Duodenal mucosa (tissue), 2 donors: Measurements from ENCODE around the gene MTREX.

ENCODE experiments used
- H3K27ac ChIP-seq: one replicate; pipeline ENCODE4 v1.7.0; 2013; ENCODE audit warnings: low read depth, low read length
- H3K27me3 ChIP-seq, 2 donors: one replicate each; pipeline ENCODE4 v1.7.0; 2013; ENCODE audit warnings: low read length in 2 of 2, control low read depth in 1 of 2; ENCODE audit not compliant: insufficient read depth in 2 of 2, control insufficient read depth in 1 of 2
- H3K36me3 ChIP-seq, 2 donors: one replicate each; pipeline ENCODE4 v1.7.0; 2013; ENCODE audit warnings: low read length in 2 of 2, control low read depth in 1 of 2; ENCODE audit not compliant: insufficient read depth in 2 of 2, control insufficient read depth in 1 of 2
- H3K4me1 ChIP-seq, 2 donors: one replicate each; pipeline ENCODE4 v1.7.0; 2013; ENCODE audit warnings: low read length in 2 of 2, control low read depth in 1 of 2; ENCODE audit not compliant: insufficient read depth in 2 of 2, control insufficient read depth in 1 of 2
- H3K4me3 ChIP-seq, 2 donors: one replicate each; pipeline ENCODE4 v1.7.0; 2013; ENCODE audit warnings: low read length in 2 of 2, low read depth in 1 of 2
- H3K9ac ChIP-seq, 2 donors: one replicate each; pipeline ENCODE4 v1.7.0; 2013; ENCODE audit warnings: low read length in 2 of 2, low read depth in 1 of 2
- H3K9me3 ChIP-seq, 2 donors: one replicate each; pipeline ENCODE4 v1.7.0; 2013; ENCODE audit warnings: low read length in 2 of 2, control low read depth in 1 of 2; ENCODE audit not compliant: control insufficient read depth in 1 of 2

The MTREX gene

DNA sequence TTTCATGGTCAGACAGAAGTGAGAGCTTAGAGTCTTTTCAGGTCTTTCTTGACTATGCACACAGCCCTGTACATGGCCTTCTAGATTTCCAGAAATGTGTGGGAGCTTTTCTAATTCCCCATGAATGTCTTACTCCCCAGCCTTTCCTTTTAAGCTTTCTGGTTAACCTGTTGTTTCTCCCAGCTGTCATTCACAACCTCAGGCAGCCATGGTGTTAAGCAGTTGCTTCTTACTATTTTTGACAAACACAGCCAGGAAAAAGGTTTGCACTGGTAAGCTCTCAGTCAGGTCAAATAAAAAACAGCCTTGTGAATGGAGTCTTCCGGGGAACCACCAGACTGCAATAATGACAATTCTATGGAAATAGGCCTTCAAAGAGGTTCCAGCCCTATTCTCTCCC is 84.9 kb downstream of the MTREX start:
- H3K4me1 ChIP-seq: peaks cover 11 to 30% of the 10 kb centered on the region in 2 donors
- no peaks in the 10 kb centered on the region for H3K27me3 ChIP-seq
- peaks cover 0 to 4% of the 10 kb centered on the region in 2 donors for H3K9me3 ChIP-seq
- H3K4me3 ChIP-seq: peak overlapping the region in 1 of 2 donors; percentile 10
- no peak overlapping the region for H3K9ac ChIP-seq
- H3K27ac ChIP-seq: no peak overlapping the region
- H3K36me3 ChIP-seq: peaks cover 13 to 17% of the 10 kb centered on the region in 2 donors

DNA sequence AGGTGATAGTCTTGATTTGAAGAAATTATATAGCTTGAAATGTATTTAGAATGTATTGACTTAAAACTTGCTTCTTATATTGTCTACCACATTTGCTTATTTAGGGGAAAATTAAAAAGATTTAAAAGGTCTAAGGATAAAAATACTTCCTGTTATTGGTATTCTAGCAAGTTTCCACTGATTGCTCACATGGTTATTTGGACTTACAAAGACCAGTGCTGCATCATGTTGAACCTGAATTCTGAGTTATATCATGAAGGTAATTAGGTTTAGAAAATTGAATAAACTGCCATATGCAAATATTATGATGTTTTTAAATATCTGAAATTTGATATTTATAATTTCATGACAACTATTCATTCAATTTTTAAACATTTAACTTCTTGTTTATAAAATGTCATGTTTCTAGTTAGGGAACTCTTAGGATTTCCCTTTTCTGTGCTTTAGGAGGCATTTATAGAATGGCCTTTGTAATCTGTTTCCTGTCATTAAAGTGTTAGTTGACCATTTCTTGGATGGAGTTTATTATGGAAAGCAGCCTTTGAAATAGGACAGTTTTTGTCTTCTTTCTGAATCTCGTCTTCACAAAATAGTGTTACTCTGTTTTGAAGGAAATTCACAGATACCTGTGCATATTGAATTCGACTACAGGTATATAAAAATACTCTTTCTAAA is 85.8 kb downstream of the MTREX start:
- H3K9me3 ChIP-seq: peaks cover 0 to 4% of the 10 kb centered on the region in 2 donors
- H3K27me3 ChIP-seq: no peaks in the 10 kb centered on the region
- peaks cover 14 to 18% of the 10 kb centered on the region in 2 donors for H3K36me3 ChIP-seq
- no peak overlapping the region for H3K4me3 ChIP-seq
- no peak overlapping the region for H3K27ac ChIP-seq
- peaks cover 11 to 24% of the 10 kb centered on the region in 2 donors for H3K4me1 ChIP-seq
- no peak overlapping the region for H3K9ac ChIP-seq

DNA sequence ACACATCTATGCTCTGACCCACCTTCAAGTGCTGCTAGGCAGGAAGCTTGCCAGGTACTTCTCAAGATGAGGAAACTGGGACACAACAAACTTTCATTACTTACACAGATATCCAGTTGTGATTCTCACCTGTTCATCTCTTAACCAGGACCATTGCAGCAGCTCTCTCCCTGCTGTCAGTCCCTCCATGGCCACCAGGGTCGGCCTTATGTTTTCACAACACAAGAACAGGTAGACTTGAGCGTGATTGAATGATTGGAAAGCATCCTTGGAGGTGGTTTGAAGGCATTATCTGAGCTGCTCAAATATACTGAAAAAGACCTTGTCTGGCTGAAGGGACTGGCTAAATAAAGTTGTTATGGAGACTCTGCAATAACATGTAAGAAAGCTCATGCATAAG is 94.4 kb downstream of the MTREX start:
- H3K9me3 ChIP-seq: no peaks in the 10 kb centered on the region
- H3K9ac ChIP-seq: no peak overlapping the region
- H3K36me3 ChIP-seq: peaks cover 35 to 60% of the 10 kb centered on the region in 2 donors
- no peak overlapping the region for H3K4me3 ChIP-seq
- no peaks in the 10 kb centered on the region for H3K27me3 ChIP-seq
- no peak overlapping the region for H3K27ac ChIP-seq
- H3K4me1 ChIP-seq: no peaks in the 10 kb centered on the region

DNA sequence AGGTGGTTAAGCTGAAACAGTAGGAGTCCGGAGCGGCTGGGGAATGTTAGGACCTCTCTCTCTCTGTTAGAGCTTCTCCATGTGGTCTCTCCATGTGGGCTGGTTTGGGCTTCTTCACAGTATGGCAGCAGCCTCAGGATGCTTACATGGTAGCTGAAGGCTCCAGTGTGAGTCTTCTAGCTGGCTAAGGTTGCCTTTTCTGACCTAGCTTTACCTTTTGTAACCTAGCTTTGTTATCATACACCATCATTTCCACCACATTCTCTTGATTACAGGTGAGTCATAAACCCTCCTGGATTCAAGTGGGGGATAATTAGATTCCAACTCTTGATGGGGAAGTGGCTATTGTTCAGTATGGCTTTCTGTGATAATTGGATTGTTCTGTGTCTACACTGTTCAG is 98.5 kb downstream of the MTREX start:
- Histone ChIP-seq H3K27me3 (no peaks in the 10 kb centered on the region), H3K4me1 (peaks cover 5 to 9% of the 10 kb centered on the region in 2 donors), H3K36me3 (peaks cover 26 to 45% of the 10 kb centered on the region in 2 donors), H3K4me3 (no peak overlapping the region), H3K9me3 (no peaks in the 10 kb centered on the region), H3K27ac (no peak overlapping the region), H3K9ac (no peak overlapping the region)

DNA sequence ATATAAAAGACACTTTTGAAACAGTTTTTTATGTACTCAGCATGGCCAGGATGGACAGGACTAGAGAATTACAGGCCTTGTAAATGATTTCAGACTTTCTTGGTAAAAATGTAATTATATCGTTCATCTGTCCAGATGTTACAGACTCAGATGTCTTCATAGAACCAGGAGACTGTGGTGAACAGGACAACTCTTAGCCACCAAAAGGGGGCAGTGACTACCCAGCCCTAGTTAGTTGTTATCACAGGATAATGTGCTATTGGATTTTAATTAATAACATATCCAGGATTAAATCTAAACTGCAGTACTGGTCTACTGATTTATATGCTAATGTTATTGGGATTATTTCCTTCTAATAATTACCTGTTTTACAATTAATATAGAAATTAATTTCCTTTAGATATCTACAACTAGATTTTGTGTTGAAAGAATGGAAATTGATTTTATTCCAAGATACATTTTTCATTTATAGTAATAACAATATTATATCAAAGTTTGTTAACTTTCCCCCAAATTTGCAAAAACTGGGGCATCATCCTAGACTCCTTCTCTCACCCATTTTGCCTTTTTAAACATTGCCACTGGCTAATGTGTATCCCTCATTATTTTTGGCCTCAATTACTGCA is 99.4 kb downstream of the MTREX start:
- Histone ChIP-seq H3K4me1 (peaks cover 5 to 9% of the 10 kb centered on the region in 2 donors), H3K27me3 (no peaks in the 10 kb centered on the region), H3K27ac (no peak overlapping the region), H3K9me3 (no peaks in the 10 kb centered on the region), H3K4me3 (no peak overlapping the region), H3K36me3 (peaks cover 18 to 43% of the 10 kb centered on the region in 2 donors), H3K9ac (no peak overlapping the region)

DNA sequence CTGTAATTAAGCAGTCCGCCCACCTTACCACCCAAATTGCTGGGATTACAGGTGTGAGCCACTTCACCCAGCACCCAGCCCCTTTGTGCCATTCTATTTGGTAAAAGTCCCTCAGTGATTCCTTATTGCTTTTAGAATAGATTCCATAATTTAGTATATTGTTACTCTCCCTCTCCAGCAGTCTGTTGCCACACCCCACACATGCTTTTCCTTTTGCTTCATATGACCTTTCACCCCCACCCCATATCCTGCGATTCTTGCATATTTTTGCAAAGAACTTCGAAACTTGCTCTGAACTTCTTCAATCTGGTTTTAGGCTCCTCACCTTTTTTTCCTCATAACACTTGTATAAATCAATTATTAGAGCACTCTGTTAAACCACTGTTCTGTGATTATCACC is 100.2 kb downstream of the MTREX start:
- Histone ChIP-seq H3K4me3 (no peak overlapping the region), H3K27ac (no peak overlapping the region), H3K9me3 (no peaks in the 10 kb centered on the region), H3K9ac (no peak overlapping the region), H3K36me3 (peaks cover 15 to 44% of the 10 kb centered on the region in 2 donors), H3K4me1 (peaks cover 5 to 9% of the 10 kb centered on the region in 2 donors), H3K27me3 (no peaks in the 10 kb centered on the region)

DNA sequence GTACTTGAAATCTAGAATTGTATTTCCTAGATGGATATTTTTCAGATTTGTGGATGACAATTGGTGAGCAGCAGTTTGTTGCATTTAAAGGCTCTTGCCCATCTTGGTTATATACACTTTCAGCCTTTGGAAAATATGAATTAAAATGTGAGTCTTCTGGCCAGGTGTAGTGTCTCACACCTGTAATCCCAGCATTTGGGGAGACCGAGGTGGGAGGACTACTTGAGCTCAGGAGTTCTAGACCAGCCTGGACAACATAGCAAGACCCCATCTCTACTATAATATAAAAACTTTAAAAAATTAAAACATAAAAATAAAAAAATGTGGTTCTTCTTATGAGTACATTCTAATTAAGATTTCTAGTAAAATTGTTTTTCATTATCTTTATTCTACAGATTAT is 102.0 kb downstream of the MTREX start:
- no peak overlapping the region for H3K9ac ChIP-seq
- H3K27me3 ChIP-seq: no peaks in the 10 kb centered on the region
- H3K4me3 ChIP-seq: no peak overlapping the region
- H3K36me3 ChIP-seq: peaks cover 7 to 39% of the 10 kb centered on the region in 2 donors
- H3K9me3 ChIP-seq: no peaks in the 10 kb centered on the region
- peaks cover 5 to 9% of the 10 kb centered on the region in 2 donors for H3K4me1 ChIP-seq
- H3K27ac ChIP-seq: no peak overlapping the region

DNA sequence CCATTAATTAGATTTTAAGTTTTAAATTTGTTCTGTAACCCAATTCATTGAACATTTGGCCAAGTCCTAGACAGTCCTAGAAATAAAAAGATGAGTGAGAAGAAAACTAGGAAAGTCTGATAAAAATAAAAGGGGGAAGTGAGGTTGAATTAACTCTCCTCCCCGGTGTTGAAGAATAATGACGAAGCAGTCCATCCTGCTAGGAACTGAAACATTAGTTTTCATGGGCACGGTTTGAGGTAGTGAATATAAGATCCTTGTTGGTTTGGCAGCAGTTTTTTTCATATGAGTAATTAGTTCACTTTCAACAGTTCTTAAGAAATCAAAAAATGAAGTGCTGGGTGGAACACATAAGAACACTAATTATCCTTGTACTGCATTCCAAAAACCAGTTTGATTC is 103.1 kb downstream of the MTREX start:
- Histone ChIP-seq H3K9ac (no peak overlapping the region), H3K4me1 (peaks cover 5 to 9% of the 10 kb centered on the region in 2 donors), H3K36me3 (peaks cover 12 to 35% of the 10 kb centered on the region in 2 donors), H3K27me3 (no peaks in the 10 kb centered on the region), H3K27ac (no peak overlapping the region), H3K9me3 (no peaks in the 10 kb centered on the region), H3K4me3 (no peak overlapping the region)

DNA sequence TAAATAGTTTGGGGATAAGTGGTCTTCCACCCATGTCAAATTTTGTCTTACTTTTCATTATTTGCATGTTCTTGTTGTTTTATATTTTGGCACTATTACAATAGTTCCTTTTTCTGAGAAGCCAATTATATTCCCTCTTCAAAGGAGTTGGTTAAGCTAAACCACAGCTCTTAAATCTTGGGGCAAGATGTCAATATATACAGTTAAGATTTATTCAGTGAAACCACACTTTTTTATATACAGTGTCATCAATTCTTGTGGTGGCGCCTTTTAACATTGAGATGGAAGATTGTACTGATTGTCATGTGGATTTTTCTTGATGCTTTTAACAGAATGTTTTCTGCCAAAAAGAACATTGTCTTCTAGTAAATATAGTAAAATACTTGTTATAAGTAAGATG is 104.1 kb downstream of the MTREX start:
- Histone ChIP-seq H3K27me3 (no peaks in the 10 kb centered on the region), H3K4me1 (peaks cover 5 to 9% of the 10 kb centered on the region in 2 donors), H3K9ac (no peak overlapping the region), H3K36me3 (peaks cover 8 to 29% of the 10 kb centered on the region in 2 donors), H3K4me3 (no peak overlapping the region), H3K9me3 (no peaks in the 10 kb centered on the region), H3K27ac (no peak overlapping the region)

DNA sequence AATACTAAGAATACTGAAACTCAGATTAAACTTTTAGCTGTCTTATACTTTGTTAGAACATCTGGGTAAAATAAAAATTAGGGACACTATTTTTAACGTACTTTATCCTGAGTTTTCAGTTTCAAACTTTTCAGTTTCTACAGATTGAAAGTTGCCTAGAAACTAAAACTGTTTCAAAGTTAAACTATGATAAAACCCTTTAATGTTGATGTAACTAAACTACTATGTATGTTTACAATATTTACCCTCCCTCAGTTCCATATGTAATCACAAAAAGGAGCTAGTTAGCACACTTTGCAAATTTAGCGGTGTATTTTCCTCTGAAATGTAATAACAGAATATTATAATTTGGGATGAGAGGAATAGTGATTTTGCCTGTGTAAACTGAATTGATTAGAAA is 105.9 kb downstream of the MTREX start:
- Histone ChIP-seq H3K4me1 (no peaks in the 10 kb centered on the region), H3K27me3 (no peaks in the 10 kb centered on the region), H3K9ac (no peak overlapping the region), H3K9me3 (no peaks in the 10 kb centered on the region), H3K4me3 (no peak overlapping the region), H3K36me3 (peaks cover 10 to 32% of the 10 kb centered on the region in 2 donors), H3K27ac (no peak overlapping the region)
